Measurements from ENCODE around the gene TOPAZ1. TPM values are rescaled to one million over a fixed set of nuclear protein-coding genes. Genes with fewer than 3 reads are reported as not detected.

The TOPAZ1 gene
- total RNA-seq, 1 experiment from 2014 or later: not detected

DNA sequence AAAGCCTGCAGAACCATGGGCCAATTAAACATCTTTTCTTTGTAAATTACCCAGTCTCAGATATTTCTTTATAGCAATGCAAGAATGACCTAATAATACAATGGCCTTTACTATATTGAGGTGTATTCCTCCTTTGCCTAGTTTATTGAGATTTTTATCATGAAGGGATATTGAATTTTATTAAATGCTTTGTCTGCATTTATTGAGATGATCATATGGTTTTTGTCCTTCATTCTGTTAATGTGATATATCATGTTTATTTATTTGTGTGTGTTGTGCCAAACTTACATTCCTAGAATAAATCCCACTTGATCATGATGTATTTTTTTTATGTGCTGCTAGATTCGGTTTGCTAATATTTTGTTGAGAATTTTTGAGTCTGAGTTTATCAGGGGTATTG lies 36.2 kb downstream of the TOPAZ1 start:
- Histone ChIP-seq H3K4me1 (ENCODE audit: insufficient read depth, low read length) (no peaks in the 10 kb centered on the region), H3K4me3 (ENCODE audit: low read length) (no peak overlapping the region), H3K27me3 (ENCODE audit: low read length) (0 out of 2 replicates have a peak, but pooled peaks cover 7% of the 10 kb centered on the region), H3K9me2 (replicated peaks; ENCODE audit: low read length) (no peaks in the 10 kb centered on the region), H4K20me1 (ENCODE audit: low read length) (no peaks in the 10 kb centered on the region), H3F3A (ENCODE audit: low read length, unreplicated experiment) (no peaks in the 10 kb centered on the region), H3K4me2 (ENCODE audit: low read length) (no peak overlapping the region), H2AFZ (ENCODE audit: low read length) (no peak overlapping the region), H3K9me3 (ENCODE audit: low read length) (no peaks in the 10 kb centered on the region), H3K36me3 (ENCODE audit: low read depth, low read length) (no peaks in the 10 kb centered on the region), H3K79me2 (ENCODE audit: low read length) (no peaks in the 10 kb centered on the region), H3K27ac (ENCODE audit: low read length) (no peak overlapping the region), H3K9ac (ENCODE audit: low read length) (no peak overlapping the region)
- BruUV-seq (replicated peaks): no TSS peak
- CTCF ChIA-PET: no interaction called here
- POLR2A ChIA-PET (ENCODE audit: unreplicated experiment): no interaction called here
- DNase-seq (no peak), ATAC-seq (no peak)
- TF ChIP-seq, protein P1, sequence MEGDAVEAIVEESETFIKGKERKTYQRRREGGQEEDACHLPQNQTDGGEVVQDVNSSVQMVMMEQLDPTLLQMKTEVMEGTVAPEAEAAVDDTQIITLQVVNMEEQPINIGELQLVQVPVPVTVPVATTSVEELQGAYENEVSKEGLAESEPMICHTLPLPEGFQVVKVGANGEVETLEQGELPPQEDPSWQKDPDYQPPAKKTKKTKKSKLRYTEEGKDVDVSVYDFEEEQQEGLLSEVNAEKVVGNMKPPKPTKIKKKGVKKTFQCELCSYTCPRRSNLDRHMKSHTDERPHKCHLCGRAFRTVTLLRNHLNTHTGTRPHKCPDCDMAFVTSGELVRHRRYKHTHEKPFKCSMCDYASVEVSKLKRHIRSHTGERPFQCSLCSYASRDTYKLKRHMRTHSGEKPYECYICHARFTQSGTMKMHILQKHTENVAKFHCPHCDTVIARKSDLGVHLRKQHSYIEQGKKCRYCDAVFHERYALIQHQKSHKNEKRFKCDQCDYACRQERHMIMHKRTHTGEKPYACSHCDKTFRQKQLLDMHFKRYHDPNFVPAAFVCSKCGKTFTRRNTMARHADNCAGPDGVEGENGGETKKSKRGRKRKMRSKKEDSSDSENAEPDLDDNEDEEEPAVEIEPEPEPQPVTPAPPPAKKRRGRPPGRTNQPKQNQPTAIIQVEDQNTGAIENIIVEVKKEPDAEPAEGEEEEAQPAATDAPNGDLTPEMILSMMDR (conservative IDR thresholded peaks at IDR 0.05; ENCODE audit: low read depth, low read length): no peak
- TF ChIP-seq EZH2 (IDR thresholded peaks at IDR 0.05; ENCODE audit: low read length, unreplicated experiment) (no peak), EZH2phosphoT487 (IDR thresholded peaks at IDR 0.05; ENCODE audit: borderline replicate concordance, low read length) (no peak)
- intact Hi-C loops (cut with micrococcal nuclease): no loop called here

DNA sequence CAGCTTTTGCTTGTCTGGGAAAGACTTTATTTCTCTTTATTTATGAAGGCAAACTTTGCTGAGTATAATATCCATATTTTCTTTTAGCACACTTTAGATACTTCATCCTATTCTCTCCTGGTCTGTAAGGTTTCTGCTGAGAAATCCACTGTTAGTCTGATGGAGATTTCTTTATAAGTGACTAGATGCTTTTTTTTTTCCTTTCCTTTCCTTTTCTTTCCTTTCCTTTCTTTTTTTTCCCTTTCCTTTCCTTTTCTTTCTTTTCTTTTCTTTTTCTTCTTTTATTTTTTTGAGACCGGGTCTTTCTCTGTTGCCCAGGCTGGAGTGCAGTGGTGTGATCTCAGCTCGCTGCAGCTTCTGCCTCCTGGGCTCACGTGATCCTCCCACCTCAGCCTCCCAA lies 38.4 kb downstream of the TOPAZ1 start:
- H3F3A ChIP-seq (ENCODE audit: low read length, unreplicated experiment): no peaks in the 10 kb centered on the region
- DNase-seq (no peak), ATAC-seq (no peak)
- no peak overlapping the region for H3K27ac ChIP-seq (ENCODE audit: low read length)
- no peak overlapping the region for H2AFZ ChIP-seq (ENCODE audit: low read length)
- no peaks in the 10 kb centered on the region for H4K20me1 ChIP-seq (ENCODE audit: low read length)
- no peaks in the 10 kb centered on the region for H3K4me1 ChIP-seq (ENCODE audit: insufficient read depth, low read length)
- CTCF ChIA-PET: no interaction called here
- no peak for TF ChIP-seq EZH2phosphoT487 (IDR thresholded peaks at IDR 0.05; ENCODE audit: borderline replicate concordance, low read length)
- TF ChIP-seq EZH2 (IDR thresholded peaks at IDR 0.05; ENCODE audit: low read length, unreplicated experiment): no peak
- TF ChIP-seq, protein P1 (conservative IDR thresholded peaks at IDR 0.05; ENCODE audit: low read depth, low read length): no peak
- no peak overlapping the region for H3K4me3 ChIP-seq (ENCODE audit: low read length)
- no TSS peak for BruUV-seq (replicated peaks)
- no peaks in the 10 kb centered on the region for H3K9me2 ChIP-seq (replicated peaks; ENCODE audit: low read length)
- no peaks in the 10 kb centered on the region for H3K9me3 ChIP-seq (ENCODE audit: low read length)
- H3K79me2 ChIP-seq (ENCODE audit: low read length): no peaks in the 10 kb centered on the region
- H3K36me3 ChIP-seq (ENCODE audit: low read depth, low read length): no peaks in the 10 kb centered on the region
- H3K4me2 ChIP-seq (ENCODE audit: low read length): no peak overlapping the region
- POLR2A ChIA-PET (ENCODE audit: unreplicated experiment): no interaction called here
- 0 out of 2 replicates have a peak, but pooled peaks cover 7% of the 10 kb centered on the region for H3K27me3 ChIP-seq (ENCODE audit: low read length)
- no peak overlapping the region for H3K9ac ChIP-seq (ENCODE audit: low read length)
- intact Hi-C loops (cut with micrococcal nuclease): no loop called here

DNA sequence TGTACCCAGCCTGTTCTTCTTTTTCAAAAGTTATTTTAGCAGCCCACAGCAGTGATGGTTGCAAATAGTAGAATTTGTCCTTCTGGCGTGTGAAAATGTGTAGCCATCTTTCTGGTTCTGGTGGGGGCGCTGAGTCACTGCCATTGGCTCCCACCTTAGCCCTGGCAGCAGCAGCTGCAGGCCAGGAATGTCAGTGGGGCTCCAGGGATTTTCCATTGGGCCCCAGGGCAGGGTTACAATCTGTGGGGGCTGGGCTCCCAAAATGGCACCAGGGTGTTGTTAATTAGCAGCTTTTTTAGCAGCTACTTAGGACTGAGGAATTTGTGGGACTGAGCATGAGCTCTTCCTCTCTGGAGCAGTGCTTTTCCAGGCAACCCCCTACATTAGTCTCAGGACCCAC lies 38.9 kb downstream of the TOPAZ1 start:
- ChIA-PET CTCF (no interaction called here), POLR2A (ENCODE audit: unreplicated experiment) (no interaction called here)
- DNase-seq (no peak), ATAC-seq (no peak)
- H2AFZ ChIP-seq (ENCODE audit: low read length): no peak overlapping the region
- H4K20me1 ChIP-seq (ENCODE audit: low read length): no peaks in the 10 kb centered on the region
- H3K36me3 ChIP-seq (ENCODE audit: low read depth, low read length): no peaks in the 10 kb centered on the region
- TF ChIP-seq EZH2 (IDR thresholded peaks at IDR 0.05; ENCODE audit: low read length, unreplicated experiment): no peak
- no peak for TF ChIP-seq EZH2phosphoT487 (IDR thresholded peaks at IDR 0.05; ENCODE audit: borderline replicate concordance, low read length)
- TF ChIP-seq, protein P1 (conservative IDR thresholded peaks at IDR 0.05; ENCODE audit: low read depth, low read length): no peak
- H3K9me2 ChIP-seq (replicated peaks; ENCODE audit: low read length): no peaks in the 10 kb centered on the region
- 0 out of 2 replicates have a peak, but pooled peaks cover 7% of the 10 kb centered on the region for H3K27me3 ChIP-seq (ENCODE audit: low read length)
- no peaks in the 10 kb centered on the region for H3K4me1 ChIP-seq (ENCODE audit: insufficient read depth, low read length)
- H3K9me3 ChIP-seq (ENCODE audit: low read length): no peaks in the 10 kb centered on the region
- intact Hi-C loops (cut with micrococcal nuclease): no loop called here
- no peak overlapping the region for H3K27ac ChIP-seq (ENCODE audit: low read length)
- no peak overlapping the region for H3K4me3 ChIP-seq (ENCODE audit: low read length)
- no peaks in the 10 kb centered on the region for H3K79me2 ChIP-seq (ENCODE audit: low read length)
- H3K4me2 ChIP-seq (ENCODE audit: low read length): no peak overlapping the region
- H3F3A ChIP-seq (ENCODE audit: low read length, unreplicated experiment): no peaks in the 10 kb centered on the region
- H3K9ac ChIP-seq (ENCODE audit: low read length): no peak overlapping the region
- BruUV-seq (replicated peaks): no TSS peak
